ENCODE measurements around the gene CEP250. TPM values are rescaled to one million over a fixed set of nuclear protein-coding genes. Genes with fewer than 3 reads are reported as not detected.

CEP250 gene
- total RNA-seq, 2 experiments from 2014 or later = 31.6 to 74.4 TPM

- CTCF ChIA-PET (ENCODE audit: unreplicated experiment) = no interaction called here
- TF ChIP-seq CTCF (conservative IDR thresholded peaks at IDR 0.05; ENCODE audit: low read length) = no peak
- TF ChIP-seq EZH2phosphoT487 (IDR thresholded peaks at IDR 0.05; ENCODE audit: borderline replicate concordance, low read depth, low read length) = no peak
- no peak overlapping the region for H3K4me2 ChIP-seq (ENCODE audit: low read length)
- H2AFZ ChIP-seq (ENCODE audit: low read length) = no peak overlapping the region
- H3K9me3 ChIP-seq (ENCODE audit: low read length) = no peaks in the 10 kb centered on the region
- no peaks in the 10 kb centered on the region for H4K20me1 ChIP-seq (ENCODE audit: insufficient read depth, low read length)
- no peak overlapping the region for H3K27ac ChIP-seq (ENCODE audit: low read depth, low read length, poor library complexity, severe bottlenecking)
- no TSS peak for BruUV-seq (replicated peaks)
- H3K36me3 ChIP-seq (ENCODE audit: insufficient read depth, low read length) = no peaks in the 10 kb centered on the region
- H3K9me2 ChIP-seq (ENCODE audit: insufficient read depth, low read length) = no peaks in the 10 kb centered on the region
- H3K4me3 ChIP-seq (ENCODE audit: low read depth, low read length, poor library complexity, severe bottlenecking) = no peak overlapping the region
- H3K4me1 ChIP-seq (ENCODE audit: insufficient read depth, low read length, poor library complexity, severe bottlenecking) = no peaks in the 10 kb centered on the region
- DNase-seq (ENCODE audit: low spot score) = no peak
- H3K79me2 ChIP-seq (ENCODE audit: insufficient read depth, low read depth, low read length) = no peaks in the 10 kb centered on the region
- POLR2A ChIA-PET = interaction anchor here (1.2 kb wide), 1 partner anchor 21 kb away, joined by 3 read pairs; no protein-coding TSS in a partner anchor
- intact Hi-C loops (cut with micrococcal nuclease; ENCODE audit: unreplicated experiment) = no loop called here
These were observed 22.1 kb upstream of the CEP250 start for GRCh38 chr20:35433337-35433736.

GRCh38 chr20:35434085-35435005 is 21.1 kb upstream of the CEP250 start:
- DNase-seq (ENCODE audit: low spot score) = no peak
- Histone ChIP-seq H3K79me2 (ENCODE audit: insufficient read depth, low read depth, low read length) (no peaks in the 10 kb centered on the region), H3K4me2 (ENCODE audit: low read length) (no peak overlapping the region), H3K36me3 (ENCODE audit: insufficient read depth, low read length) (no peaks in the 10 kb centered on the region), H3K9me2 (ENCODE audit: insufficient read depth, low read length) (no peaks in the 10 kb centered on the region), H3K9me3 (ENCODE audit: low read length) (no peaks in the 10 kb centered on the region), H2AFZ (ENCODE audit: low read length) (no peak overlapping the region), H4K20me1 (ENCODE audit: insufficient read depth, low read length) (no peaks in the 10 kb centered on the region), H3K27ac (ENCODE audit: low read depth, low read length, poor library complexity, severe bottlenecking) (no peak overlapping the region), H3K4me1 (ENCODE audit: insufficient read depth, low read length, poor library complexity, severe bottlenecking) (peaks cover 3% of the 10 kb centered on the region), H3K4me3 (ENCODE audit: low read depth, low read length, poor library complexity, severe bottlenecking) (no peak overlapping the region)
- ChIA-PET CTCF (ENCODE audit: unreplicated experiment) (no interaction called here), POLR2A (no interaction called here)
- intact Hi-C loops (cut with micrococcal nuclease; ENCODE audit: unreplicated experiment) = no loop called here
- no TSS peak for BruUV-seq (replicated peaks)
- no peak for TF ChIP-seq CTCF (conservative IDR thresholded peaks at IDR 0.05; ENCODE audit: low read length)

GRCh38 chr20:35436177-35436573 is 19.2 kb upstream of the CEP250 start:
- no peaks in the 10 kb centered on the region for H3K36me3 ChIP-seq (ENCODE audit: insufficient read depth, low read length)
- no peak overlapping the region for H3K4me3 ChIP-seq (ENCODE audit: low read depth, low read length, poor library complexity, severe bottlenecking)
- intact Hi-C loops (cut with micrococcal nuclease; ENCODE audit: unreplicated experiment) = no loop called here
- H3K9me2 ChIP-seq (ENCODE audit: insufficient read depth, low read length) = no peaks in the 10 kb centered on the region
- H3K4me1 ChIP-seq (ENCODE audit: insufficient read depth, low read length, poor library complexity, severe bottlenecking) = peaks cover 3% of the 10 kb centered on the region
- POLR2A ChIA-PET = interaction anchor here (0.6 to 1.0 kb wide), 2 partner anchors 11 to 15 kb away, joined by 3 to 4 read pairs; no protein-coding TSS in a partner anchor
- H2AFZ ChIP-seq (ENCODE audit: low read length) = no peak overlapping the region
- H3K27ac ChIP-seq (ENCODE audit: low read depth, low read length, poor library complexity, severe bottlenecking) = no peak overlapping the region
- DNase-seq (ENCODE audit: low spot score) = no peak
- no peaks in the 10 kb centered on the region for H3K9me3 ChIP-seq (ENCODE audit: low read length)
- H3K79me2 ChIP-seq (ENCODE audit: insufficient read depth, low read depth, low read length) = no peaks in the 10 kb centered on the region
- no peak overlapping the region for H3K4me2 ChIP-seq (ENCODE audit: low read length)
- CTCF ChIA-PET (ENCODE audit: unreplicated experiment) = no interaction called here
- no TSS peak for BruUV-seq (replicated peaks)
- H4K20me1 ChIP-seq (ENCODE audit: insufficient read depth, low read length) = no peaks in the 10 kb centered on the region
- TF ChIP-seq EZH2phosphoT487 (IDR thresholded peaks at IDR 0.05; ENCODE audit: borderline replicate concordance, low read depth, low read length) = no peak

Measured in OCI-LY7 (cell line).